Measurements from ENCODE around the gene SAPCD2. TPM values are rescaled to one million over a fixed set of nuclear protein-coding genes. Genes with fewer than 3 reads are reported as not detected.
A peak's percentile ranks its signal among the peaks of the same experiment; 100 is the strongest.

Gene SAPCD2
- total RNA-seq, 2 donors from 2014 or later = 9.5 to 20.8 TPM

DNA sequence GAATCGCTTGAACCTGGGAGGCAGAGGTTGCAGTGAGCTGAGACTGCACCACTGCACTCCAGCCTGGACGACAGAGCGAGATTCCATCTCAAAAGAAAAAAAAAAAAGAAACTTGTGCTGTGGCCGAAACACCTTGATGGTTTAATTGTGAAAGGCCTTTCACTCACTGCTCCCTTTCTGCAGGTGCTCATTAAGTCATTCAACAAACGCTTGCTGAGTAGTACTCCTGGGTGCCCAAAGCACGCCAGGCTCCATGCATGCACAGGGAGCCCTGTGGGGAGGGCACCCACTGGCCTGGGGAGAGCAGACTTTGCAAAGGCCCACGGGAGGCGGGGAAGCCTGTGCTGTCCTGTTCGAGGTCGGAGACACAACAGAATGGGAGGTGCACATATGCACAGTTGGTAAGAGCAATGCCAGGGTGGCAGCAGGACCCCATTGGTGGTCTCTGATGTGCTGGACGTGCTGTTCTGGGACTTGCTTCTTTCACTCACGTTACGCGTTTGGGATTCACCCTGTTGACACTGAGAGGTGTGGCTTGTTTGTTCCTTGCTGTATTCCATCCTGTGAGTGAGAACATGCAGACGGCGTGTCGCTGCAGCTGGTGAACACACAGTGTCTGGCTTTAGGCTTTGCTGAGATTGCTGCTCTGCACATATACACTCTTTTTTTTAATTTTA is 13.5 kb downstream of the SAPCD2 start:
- Mint-ChIP-seq H3K36me3 (no peaks in the 10 kb centered on the region), H3K27ac (no peak overlapping the region), H3K27me3 (peaks cover 0 to 3% of the 10 kb centered on the region in 2 donors), H3K4me1 (ENCODE audit: low read depth in 2 of 2) (no peaks in the 10 kb centered on the region), H3K9me3 (no peaks in the 10 kb centered on the region), H3K4me3 (no peak overlapping the region)
- DNase-seq (ENCODE audit: low spot score) (no peak), ATAC-seq (no peak)

DNA sequence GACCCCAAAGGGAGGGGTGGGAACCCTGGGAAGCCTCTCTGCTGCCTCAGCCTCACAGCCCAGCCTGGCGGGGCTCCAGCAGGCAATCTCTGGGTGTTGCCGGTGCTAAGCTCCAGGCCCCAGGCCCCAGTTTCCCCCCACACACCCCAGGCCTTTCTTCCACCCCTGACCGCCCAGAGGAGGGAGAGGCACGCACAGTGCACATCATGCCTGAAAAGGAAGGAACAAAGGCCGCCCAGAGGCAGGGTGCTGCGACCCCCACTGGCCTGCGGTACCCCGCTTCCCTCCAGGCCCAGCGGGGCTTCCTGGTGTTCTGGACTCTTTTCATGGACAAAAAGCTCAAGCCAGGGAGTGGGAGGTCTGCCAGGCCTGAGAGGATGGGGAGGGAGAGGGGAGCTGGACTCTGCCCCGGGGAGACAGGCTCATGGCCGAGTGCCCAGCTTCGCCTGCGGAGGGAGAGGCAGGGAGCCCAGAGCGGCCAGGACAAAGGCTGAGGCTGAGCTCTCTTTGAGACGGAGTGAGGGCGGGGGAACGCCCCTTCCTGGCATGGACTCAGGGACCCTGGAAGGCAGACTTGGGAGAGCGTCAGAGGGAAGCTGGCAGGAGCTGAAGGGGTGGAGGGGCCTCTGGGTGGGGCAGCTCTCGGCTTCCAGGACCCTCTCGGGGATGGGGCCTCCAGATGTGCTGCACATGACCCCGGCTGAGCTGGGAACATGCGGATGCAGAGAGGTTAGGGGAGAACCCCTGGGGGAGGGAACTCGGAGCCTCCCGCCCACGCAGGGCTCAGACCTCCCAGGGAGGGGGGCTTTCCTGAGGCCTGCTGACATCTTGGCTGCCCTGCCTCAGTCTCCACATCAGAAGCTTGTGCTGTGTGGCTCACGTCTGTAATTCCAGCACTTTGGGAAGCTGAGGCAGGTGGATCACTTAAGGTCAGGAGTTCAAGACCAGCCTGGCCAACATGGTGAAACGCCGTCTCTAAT is 14.7 kb downstream of the SAPCD2 start:
- Mint-ChIP-seq H3K9me3 (no peaks in the 10 kb centered on the region), H3K27me3 (peaks cover 0 to 3% of the 10 kb centered on the region in 2 donors), H3K36me3 (no peaks in the 10 kb centered on the region), H3K27ac (no peak overlapping the region), H3K4me1 (ENCODE audit: low read depth in 2 of 2) (no peaks in the 10 kb centered on the region), H3K4me3 (no peak overlapping the region)
- DNase-seq (ENCODE audit: low spot score) (no peak), ATAC-seq (no peak)

DNA sequence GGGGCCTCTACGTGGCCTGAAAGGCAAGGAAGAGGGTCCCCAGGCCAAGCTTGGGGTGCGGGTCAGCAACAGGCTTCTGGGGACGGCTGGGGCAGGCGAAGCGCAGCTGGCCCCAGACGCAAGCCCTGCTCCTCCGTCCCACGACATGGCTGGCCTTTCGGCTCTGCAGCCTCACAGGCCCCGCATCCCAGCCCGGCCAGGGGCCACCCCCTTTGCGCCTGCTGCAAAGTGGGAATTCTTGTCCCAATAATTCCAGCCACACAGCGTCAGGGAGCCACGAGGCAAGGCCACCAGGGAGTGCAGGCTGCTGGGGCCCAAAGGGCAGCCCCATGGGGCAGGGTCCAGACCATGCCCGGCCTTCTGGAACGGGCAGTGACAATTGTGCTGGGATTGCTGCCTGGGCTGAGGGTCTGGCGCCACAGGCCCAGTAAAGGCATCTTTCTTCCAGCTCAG is 15.4 kb downstream of the SAPCD2 start:
- DNase-seq (ENCODE audit: low spot score) (no peak), ATAC-seq (no peak)
- no peaks in the 10 kb centered on the region for H3K4me1 Mint-ChIP-seq (ENCODE audit: low read depth in 2 of 2)
- H3K36me3 Mint-ChIP-seq = no peaks in the 10 kb centered on the region
- H3K27me3 Mint-ChIP-seq = peaks cover 2 to 5% of the 10 kb centered on the region in 2 donors
- H3K27ac Mint-ChIP-seq = no peak overlapping the region
- H3K9me3 Mint-ChIP-seq = no peaks in the 10 kb centered on the region
- no peak overlapping the region for H3K4me3 Mint-ChIP-seq

DNA sequence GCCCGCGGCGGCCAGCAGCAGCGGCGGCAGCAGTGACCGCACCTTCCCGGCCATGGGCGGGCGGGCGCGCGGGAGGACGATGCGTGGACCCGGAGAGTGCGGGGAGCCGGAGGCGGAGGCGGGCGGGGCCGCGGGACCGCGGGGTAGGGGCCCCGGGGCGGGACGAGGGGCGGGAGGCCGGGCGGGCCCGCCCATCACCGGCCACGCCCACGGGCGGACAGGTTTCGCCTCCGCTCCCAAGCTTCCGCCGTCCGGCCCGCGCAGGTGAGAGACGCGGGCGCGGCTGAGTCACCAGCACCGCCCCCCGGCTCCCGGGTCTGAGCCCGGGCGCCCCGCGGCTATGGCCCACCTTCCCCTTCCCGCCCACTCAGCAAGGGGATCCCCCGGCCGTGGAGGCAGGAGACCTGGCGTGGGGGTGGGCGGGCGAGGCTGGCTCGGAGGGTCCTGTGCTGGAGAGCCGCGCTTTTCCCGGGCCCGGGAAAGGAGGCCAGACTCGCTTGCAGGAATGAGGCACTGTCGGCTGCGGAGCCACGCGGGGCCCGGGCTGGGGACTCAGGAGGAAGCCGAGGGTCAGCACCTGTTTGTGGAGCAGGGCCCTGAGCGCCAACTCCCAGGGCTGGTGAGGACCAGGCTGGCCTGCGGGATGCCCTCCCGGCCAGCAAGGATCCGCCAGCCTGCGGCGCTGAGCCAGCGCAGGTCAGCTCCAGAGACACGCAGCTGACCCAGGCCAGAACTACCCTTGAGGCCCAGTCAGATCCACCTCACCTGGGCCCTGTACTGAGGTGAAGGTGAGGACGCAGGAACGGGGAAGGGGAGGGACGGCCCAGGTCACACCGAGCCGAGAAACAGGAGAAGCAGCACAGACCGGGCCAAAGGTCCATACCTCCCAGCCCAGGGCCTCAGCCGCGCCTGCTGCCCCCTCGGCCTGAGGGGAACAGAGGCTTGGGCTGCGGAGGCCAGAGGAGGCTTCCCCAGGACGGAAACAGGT is 16.1 kb downstream of the SAPCD2 start, which contains the start of gene ENTPD2:
ENTPD2 (minus strand) TSS at position 118 of the 988 bp plus-strand sequence; CDS start at position 54, 64 bp downstream.
- Mint-ChIP-seq H3K36me3 (no peaks in the 10 kb centered on the region), H3K27ac (no peak within 1 kb of the TSS), H3K9me3 (no peaks in the 10 kb centered on the region), H3K4me3 (no peak within 1 kb of the TSS), H3K27me3 (peaks cover 8 to 11% of the 10 kb centered on the region in 2 donors), H3K4me1 (ENCODE audit: low read depth in 2 of 2) (peaks cover 0 to 6% of the 10 kb centered on the region in 2 donors)
- ATAC-seq = peak; percentile 42 to 75
- DNase-seq (ENCODE audit: low spot score) = no peak

DNA sequence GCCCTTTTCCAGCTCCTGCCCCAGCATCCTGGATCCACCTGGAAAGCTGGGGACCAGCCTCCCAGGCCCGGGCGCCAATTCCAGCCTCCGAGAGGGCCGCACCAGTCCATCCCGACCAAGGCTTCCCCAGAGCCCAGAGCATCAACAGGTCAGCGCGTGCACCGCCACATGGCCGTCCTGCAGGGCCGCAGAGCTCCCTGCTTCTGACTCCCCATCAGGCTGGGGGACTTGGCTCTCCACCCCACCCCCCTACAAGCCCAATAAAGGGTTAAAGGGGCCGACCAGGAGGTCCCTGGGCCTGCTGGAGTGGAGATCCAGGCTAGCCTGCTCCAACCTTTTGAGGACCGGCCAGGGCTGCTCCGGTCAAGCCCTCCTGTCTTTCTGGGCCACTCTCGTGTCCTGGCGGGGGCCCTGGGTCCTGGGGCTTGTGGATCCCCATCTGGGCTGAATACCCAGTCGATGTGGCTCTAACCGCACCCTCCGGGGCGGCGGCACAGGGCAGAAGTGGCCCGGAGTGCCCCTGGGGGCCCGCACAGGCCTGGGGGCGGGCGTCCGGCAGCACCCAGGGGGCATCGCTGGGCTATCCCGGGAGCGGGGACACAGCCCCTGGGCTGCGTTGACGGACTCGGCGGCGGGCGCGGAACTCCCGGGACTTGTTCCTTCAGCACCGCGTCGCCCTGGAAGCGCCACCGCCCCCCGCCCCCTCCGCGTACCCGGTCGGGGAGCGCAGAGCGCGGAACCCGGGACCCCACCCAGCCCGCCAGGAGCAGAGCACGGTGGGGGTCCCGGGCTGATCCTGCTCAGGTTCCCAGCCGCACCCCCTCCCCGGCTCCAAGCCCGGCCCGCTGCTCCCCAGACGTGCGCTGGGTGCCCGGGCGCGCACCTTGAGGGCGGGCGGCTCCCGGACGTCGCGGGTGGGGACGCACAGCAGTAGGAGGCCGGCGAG is 17.1 kb downstream of the SAPCD2 start:
- Mint-ChIP-seq H3K4me3 (no peak overlapping the region), H3K27me3 (peaks cover 8 to 11% of the 10 kb centered on the region in 2 donors), H3K36me3 (no peaks in the 10 kb centered on the region), H3K27ac (no peak overlapping the region), H3K4me1 (ENCODE audit: low read depth in 2 of 2) (peaks cover 0 to 6% of the 10 kb centered on the region in 2 donors), H3K9me3 (no peaks in the 10 kb centered on the region)
- no peak for DNase-seq (ENCODE audit: low spot score)
- no peak for ATAC-seq

DNA sequence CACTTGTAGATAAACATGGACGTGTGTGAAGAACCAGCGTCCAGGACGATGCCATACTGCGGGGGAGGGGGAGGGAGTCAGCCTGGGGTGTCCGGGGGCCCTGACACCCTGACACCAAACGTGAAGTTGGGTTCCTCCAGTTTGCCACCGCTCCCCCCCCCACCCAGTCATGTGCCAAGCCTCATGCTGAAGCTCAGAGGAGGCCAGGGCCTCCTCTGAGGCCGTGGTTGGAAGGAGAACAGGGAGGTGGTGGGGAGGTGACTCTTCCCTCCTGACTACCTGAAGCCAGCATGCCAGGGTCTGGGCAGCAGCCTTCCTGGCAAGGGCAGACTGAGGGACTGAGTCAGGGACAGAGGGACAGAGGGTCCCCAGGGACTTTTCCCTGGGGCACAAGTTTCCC is 18.1 kb downstream of the SAPCD2 start:
- ATAC-seq (no peak), DNase-seq (ENCODE audit: low spot score) (no peak)
- peaks cover 8 to 17% of the 10 kb centered on the region in 2 donors for H3K27me3 Mint-ChIP-seq
- no peaks in the 10 kb centered on the region for H3K9me3 Mint-ChIP-seq
- no peak overlapping the region for H3K27ac Mint-ChIP-seq
- peaks cover 0 to 6% of the 10 kb centered on the region in 2 donors for H3K4me1 Mint-ChIP-seq (ENCODE audit: low read depth in 2 of 2)
- no peaks in the 10 kb centered on the region for H3K36me3 Mint-ChIP-seq
- no peak overlapping the region for H3K4me3 Mint-ChIP-seq

DNA sequence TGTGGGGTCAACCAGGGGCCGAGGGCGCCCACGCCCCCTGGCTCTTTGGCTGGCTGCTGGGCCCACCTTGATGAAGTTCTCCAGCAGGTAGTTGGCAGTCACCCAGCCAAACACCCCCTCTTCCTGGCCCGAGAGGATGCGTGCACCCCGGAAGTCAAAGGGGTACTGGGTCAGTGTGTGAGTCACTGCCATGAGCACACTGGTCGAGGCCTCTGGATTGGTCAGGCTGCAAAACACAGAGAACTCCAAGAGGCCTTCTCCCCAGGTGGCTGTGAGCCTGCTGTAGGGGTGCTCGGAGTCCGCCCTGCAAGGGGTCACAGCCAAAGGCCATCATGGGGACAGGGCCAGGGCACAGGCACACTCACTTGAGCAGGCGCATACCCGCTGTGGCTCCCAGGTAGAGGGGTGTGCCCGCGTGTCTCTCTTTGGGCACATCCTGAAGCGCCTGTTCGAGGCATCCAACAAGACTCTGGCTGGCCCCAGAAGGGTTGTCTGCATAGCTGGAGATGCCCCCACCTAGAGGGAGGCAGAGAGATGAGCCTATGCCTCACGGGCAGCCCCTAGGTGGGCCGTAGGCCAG is 19.1 kb downstream of the SAPCD2 start:
- H3K27me3 Mint-ChIP-seq = peaks cover 8 to 19% of the 10 kb centered on the region in 2 donors
- H3K27ac Mint-ChIP-seq = no peak overlapping the region
- no peak overlapping the region for H3K4me3 Mint-ChIP-seq
- no peaks in the 10 kb centered on the region for H3K36me3 Mint-ChIP-seq
- DNase-seq (ENCODE audit: low spot score) (no peak), ATAC-seq (no peak)
- no peaks in the 10 kb centered on the region for H3K9me3 Mint-ChIP-seq
- H3K4me1 Mint-ChIP-seq (ENCODE audit: low read depth in 2 of 2) = peaks cover 0 to 8% of the 10 kb centered on the region in 2 donors

DNA sequence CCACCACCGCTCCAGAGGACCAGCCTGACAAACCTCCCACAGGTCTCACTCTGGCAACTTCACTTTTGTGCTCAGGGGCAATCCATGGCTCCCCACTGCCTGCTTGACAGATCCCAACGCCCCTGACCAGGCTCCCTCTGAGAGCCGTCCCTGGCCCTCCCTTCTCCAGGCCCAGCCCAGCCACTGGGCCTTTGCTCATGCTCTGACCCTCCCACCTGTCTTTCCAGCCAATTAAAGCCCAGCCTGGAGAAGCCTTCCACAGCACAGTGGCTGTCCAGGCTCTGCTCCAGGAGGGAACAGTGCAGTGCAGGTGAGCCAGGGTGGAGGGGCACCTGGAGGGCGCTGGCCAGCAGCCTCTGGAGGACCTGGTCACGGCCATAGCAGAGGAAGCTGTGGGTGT is 19.8 kb downstream of the SAPCD2 start:
- Mint-ChIP-seq H3K4me1 (ENCODE audit: low read depth in 2 of 2) (peaks cover 0 to 8% of the 10 kb centered on the region in 2 donors), H3K9me3 (no peaks in the 10 kb centered on the region), H3K4me3 (no peak overlapping the region), H3K36me3 (no peaks in the 10 kb centered on the region), H3K27me3 (peaks cover 8 to 19% of the 10 kb centered on the region in 2 donors), H3K27ac (no peak overlapping the region)
- DNase-seq (ENCODE audit: low spot score) (no peak), ATAC-seq (no peak)

DNA sequence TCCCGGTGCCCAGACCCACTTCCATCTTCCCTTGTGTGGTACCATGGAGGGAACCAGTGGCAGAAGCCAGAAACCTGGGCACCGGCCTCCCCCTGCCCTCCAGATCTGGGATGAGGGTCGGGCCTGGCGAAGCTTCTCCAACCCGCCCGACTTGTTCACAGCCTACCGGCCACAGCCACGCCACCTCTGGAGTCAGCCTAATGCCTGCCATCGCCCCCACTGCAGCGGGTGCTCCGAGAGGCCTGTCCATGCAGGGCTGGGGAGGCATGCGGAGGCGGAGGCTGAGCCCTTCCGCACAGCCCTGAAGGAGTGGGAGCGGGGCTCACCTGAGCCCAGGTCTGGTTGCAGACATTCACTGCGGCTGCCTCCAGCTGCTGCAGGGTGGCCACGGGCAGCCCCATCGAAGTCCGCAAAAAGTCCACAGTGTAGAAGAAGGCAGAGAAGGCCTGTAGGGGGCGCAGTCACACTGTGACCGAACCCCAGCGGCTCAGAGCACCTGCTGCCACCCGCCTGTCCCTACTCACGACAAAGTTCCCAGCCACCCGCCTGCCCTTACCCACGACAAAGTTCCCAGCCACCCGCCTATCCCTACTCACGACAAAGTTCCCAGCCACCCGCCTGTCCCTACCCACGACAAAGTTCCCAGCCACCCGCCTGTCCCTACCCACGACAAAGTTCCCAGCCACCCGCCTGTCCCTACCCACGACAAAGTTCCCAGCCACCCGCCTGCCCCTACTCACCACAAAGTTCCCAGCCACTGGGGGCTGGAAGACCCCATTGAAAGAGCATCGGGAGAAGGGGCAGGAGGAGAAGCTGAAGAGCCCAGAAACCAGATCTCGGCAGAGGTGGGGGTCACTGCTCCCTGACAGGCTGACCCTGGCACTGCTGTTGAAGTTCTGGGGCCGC is 20.6 kb downstream of the SAPCD2 start:
- DNase-seq (ENCODE audit: low spot score) (no peak), ATAC-seq (peak in 1 of 2 donors; percentile 47)
- H3K27me3 Mint-ChIP-seq = peaks cover 8 to 22% of the 10 kb centered on the region in 2 donors
- no peak overlapping the region for H3K27ac Mint-ChIP-seq
- no peak overlapping the region for H3K4me3 Mint-ChIP-seq
- no peaks in the 10 kb centered on the region for H3K9me3 Mint-ChIP-seq
- no peaks in the 10 kb centered on the region for H3K36me3 Mint-ChIP-seq
- peaks cover 3 to 12% of the 10 kb centered on the region in 2 donors for H3K4me1 Mint-ChIP-seq (ENCODE audit: low read depth in 2 of 2)

DNA sequence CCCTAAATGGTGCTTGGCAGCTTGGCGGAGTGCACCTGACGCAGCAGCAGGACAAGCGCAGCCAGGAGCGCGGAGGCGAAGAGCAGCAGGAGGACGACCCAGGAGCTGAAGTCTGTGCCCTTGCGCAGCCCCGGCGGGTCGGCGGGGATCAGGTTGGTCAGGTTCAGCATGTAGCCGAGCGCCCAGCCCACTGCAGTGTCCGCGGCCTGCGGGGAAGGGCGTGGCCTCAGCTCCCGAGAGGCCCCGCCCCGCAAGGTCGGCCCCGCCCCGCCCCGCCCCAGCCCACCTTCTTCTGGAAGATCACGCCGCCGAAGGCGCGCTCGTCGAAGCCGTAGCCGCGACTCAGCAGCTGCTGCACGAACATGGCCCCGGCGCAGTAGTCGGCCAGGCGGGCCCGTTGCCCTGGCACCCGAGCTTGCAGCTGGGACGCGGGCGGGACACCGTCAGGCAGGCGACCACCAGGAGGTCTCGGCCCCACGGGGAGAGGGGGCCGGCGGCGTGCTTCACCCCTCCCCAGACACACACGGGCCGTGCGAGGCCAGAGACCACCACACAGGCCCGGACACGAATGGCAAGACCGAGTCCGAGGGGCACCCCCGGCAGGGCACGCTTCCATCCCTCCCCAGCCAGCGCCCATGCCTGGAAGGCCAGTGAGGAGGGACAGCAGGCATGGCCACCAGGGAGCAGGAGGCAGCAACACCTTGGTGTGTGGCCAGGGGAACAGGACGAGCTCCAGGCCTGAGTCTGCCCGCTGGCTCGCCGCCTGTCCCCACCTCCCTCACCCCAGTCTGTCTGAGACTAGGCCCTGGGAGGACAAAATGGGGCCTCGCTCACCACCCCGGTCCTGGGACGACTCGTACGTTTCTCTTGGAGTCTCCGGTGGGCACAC is 21.5 kb downstream of the SAPCD2 start:
- ATAC-seq = no peak
- H3K27ac Mint-ChIP-seq = no peak overlapping the region

More for the DNA sequence above, 21.5 kb downstream of the SAPCD2 start:
- Mint-ChIP-seq H3K4me3 (no peak overlapping the region), H3K4me1 (ENCODE audit: low read depth in 2 of 2) (peaks cover 4 to 14% of the 10 kb centered on the region in 2 donors), H3K27me3 (peaks cover 8 to 21% of the 10 kb centered on the region in 2 donors), H3K9me3 (no peaks in the 10 kb centered on the region), H3K36me3 (no peaks in the 10 kb centered on the region)
- DNase-seq (ENCODE audit: low spot score) = no peak
